PC-9 (cell line): Measurements from ENCODE around the gene PTPRC.

Experiments
- CTCF ChIP-seq: fragments of 200-600 bp; sonication (generic); conservative IDR thresholded peaks from 2 replicates; pipeline ENCODE4 v1.6.1; 2017; ENCODE audit warnings: mixed run types, antibody characterized with exemption, mild to moderate bottlenecking, moderate library complexity
- EZH2 ChIP-seq: fragments of 200-600 bp; sonication (generic); IDR thresholded peaks from 2 replicates; pipeline ENCODE4 v1.8.0; 2017; ENCODE audit warnings: antibody characterized with exemption, low read depth

- TF ChIP-seq CTCF, result no peak
- TF ChIP-seq EZH2, result no peak
Observed at GRCh38 chr1:198682850-198683249, 44.0 kb downstream of the PTPRC start.
